ENCODE data around the gene TENT4A.

The TENT4A gene

GRCh38 chr5:6700685-6701355, 12.4 kb upstream of the TENT4A start:
- DNase-seq, result no peak

GRCh38 chr5:6701491-6701890, 11.7 kb upstream of the TENT4A start:
- DNase-seq, result no peak

- DNase-seq, result no peak
Measured at GRCh38 chr5:6702633-6703032, 10.6 kb upstream of the TENT4A start.

- DNase-seq, result peak; percentile 24
Measured at GRCh38 chr5:6703806-6704205, 9.4 kb upstream of the TENT4A start.

- peak; percentile 5 for DNase-seq
Measured at GRCh38 chr5:6704361-6704851, 8.8 kb upstream of the TENT4A start.

GRCh38 chr5:6705088-6705487, 8.1 kb upstream of the TENT4A start:
- DNase-seq, result peak; percentile 3

- DNase-seq, result no peak
Measured at GRCh38 chr5:6705959-6706358, 7.3 kb upstream of the TENT4A start.

- no peak for DNase-seq
Measured at GRCh38 chr5:6707852-6708251, 5.4 kb upstream of the TENT4A start.

- no peak for DNase-seq
Measured at GRCh38 chr5:6708814-6709213, 4.4 kb upstream of the TENT4A start.

- no peak for DNase-seq
Measured at GRCh38 chr5:6710070-6710469, 3.2 kb upstream of the TENT4A start.

GRCh38 chr5:6710551-6711318, 2.5 kb upstream of the TENT4A start:
- no peak for DNase-seq

- no peak for DNase-seq
Measured at GRCh38 chr5:6711409-6712141, 1.7 kb upstream of the TENT4A start.

GRCh38 chr5:6712142-6712576, 1.1 kb upstream of the TENT4A start:
- DNase-seq, result peak; percentile 72

- DNase-seq, result peak; percentile 97
Measured at GRCh38 chr5:6712577-6713273, 507 bp upstream of the TENT4A start.

GRCh38 chr5:6714226-6715041, 1.2 kb downstream of the TENT4A start:
- DNase-seq, result peak; percentile 37

- no peak for DNase-seq
Measured at GRCh38 chr5:6715271-6715670, 2.0 kb downstream of the TENT4A start.

- no peak for DNase-seq
Measured at GRCh38 chr5:6715758-6716628, 2.8 kb downstream of the TENT4A start.

GRCh38 chr5:6716629-6717149, 3.5 kb downstream of the TENT4A start:
- DNase-seq, result no peak

GRCh38 chr5:6717247-6717646, 4.0 kb downstream of the TENT4A start:
- no peak for DNase-seq

GRCh38 chr5:6717687-6718086, 4.5 kb downstream of the TENT4A start:
- DNase-seq, result no peak
